Measurements from ENCODE around the gene NAALAD2.
"Not testable (repeated sequence)": the region's sequence is repeated elsewhere in the genome, so short reads cannot be mapped to it uniquely, and the experiment has no call there.

Gene NAALAD2

DNA sequence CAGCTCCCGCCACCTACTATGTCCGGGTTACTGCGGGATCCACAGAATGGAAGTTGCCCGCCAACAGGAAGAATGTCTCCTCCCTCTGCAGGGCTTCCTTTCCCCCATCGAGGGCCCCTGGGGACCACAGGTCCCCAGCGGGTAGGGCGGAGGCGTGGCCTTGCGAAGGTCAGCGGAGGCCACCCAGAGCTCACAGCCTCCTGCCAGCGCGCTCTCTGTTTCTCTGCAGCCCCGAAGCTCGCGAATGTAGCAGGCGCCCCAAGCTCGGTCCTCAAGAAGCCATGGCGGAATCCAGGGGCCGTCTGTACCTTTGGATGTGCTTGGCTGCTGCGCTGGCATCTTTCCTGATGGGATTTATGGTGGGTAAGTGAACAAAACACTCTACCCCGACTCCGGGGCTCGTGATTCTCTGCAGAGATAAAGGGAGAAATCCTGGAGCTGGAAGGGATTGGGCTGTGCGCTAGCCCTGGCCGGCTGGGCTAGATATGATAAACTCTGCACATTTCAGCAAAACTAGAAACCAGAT lies at the start of gene NAALAD2:
Gene NAALAD2 (plus strand): TSS at position 186 of the 526 bp plus-strand sequence. CDS start 96 bp downstream, at position 282.
- no peak for DNase-seq

DNA sequence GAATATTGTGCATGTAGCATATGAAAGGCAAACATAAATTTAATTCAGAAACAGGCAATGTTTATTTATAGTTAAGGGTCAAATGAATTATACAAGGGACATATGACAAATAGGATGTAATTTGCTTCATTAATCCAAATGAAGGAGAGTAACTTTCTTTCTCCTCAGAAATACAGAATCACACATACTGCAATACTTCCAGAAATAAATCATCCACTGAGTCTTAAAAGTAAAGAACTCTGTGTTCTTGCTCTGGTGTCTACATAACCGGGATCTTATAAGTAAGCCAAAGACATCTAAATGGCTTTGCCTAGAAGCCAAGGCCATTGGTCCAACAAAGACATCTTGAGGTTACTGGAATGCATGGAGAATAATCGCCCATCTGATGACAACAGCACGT lies 48.8 kb upstream of the NAALAD2 start, which contains the start of gene UBTFL1:
Gene UBTFL1 (plus strand): TSS at position 301 of the 400 bp plus-strand sequence. CDS start 0 bp downstream, at position 301.
- not testable (repeated sequence) for DNase-seq

DNA sequence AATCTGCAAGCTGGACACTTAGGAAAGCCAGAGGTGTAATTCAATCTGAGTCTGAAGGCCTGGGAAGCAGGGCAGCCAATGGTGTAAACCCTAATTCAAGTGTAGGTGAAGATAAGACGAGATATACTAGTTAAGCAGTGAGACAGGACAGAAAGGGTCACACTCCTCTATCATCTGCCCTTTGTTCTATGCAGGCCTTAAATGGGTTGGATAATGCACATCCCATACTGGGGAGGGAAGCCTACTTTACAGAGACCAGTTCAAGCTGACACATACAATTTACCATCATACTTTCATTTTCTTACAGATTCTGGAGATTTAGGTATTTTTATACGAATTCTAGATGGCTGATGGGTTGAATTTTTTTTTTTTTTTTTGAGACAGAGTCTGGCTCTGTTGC lies 45.7 kb upstream of the NAALAD2 start:
- not testable (repeated sequence) for DNase-seq

DNA sequence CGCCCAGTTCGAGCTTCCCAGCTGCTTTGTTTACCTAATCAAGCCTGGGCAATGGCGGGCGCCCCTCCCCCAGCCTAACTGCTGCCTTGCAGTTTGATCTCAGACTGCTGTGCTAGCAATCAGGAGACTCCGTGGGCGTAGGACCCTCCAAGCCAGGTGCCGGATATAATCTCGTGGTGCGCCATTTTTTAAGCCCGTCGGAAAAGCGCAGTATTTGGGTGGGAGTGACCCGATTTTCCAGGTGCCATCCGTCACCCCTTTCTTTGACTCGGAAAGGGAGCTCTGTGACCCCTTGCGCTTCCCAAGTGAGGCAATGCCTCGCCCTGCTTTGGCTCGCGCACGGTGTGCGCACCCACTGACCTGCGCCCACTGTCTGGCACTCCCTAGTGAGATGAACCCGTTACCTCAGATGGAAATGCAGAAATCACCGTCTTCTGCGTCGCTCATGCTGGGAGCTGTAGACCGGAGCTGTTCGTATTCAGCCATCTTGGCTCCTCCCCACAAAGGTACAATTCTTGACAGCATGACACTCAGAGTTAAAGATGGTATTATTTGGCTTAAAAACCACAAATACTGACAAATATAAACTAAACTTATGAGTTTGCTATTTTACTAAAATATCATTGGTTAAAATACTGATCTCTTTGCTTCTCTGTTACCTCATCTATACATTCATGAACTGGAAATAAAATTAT lies 39.1 kb upstream of the NAALAD2 start:
- not testable (repeated sequence) for DNase-seq

GRCh38 chr11:90098261-90098660 lies 36.2 kb upstream of the NAALAD2 start:
- DNase-seq, result not testable (repeated sequence)

DNA sequence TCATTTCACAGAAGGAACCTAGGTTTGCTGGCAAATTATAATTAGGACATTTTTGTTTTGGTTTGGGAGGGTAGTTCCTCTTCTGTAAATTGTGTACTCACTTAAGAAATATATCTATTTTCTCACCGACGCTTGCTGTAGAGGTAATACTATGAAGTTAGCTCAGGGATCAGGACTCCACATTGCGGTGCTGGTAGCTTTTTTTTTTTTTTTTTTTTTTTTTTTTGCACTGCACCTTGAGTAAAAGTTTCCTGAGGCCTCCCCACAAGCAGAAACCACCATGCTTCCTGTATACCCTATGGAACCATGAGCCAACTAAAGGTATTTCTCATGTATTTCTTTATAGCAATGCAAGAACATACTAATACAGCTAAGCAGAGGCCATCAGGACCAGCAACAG lies 34.0 kb upstream of the NAALAD2 start:
- no peak for DNase-seq

GRCh38 chr11:90113541-90113940 lies 20.9 kb upstream of the NAALAD2 start:
- peak; percentile 20 for DNase-seq

DNA sequence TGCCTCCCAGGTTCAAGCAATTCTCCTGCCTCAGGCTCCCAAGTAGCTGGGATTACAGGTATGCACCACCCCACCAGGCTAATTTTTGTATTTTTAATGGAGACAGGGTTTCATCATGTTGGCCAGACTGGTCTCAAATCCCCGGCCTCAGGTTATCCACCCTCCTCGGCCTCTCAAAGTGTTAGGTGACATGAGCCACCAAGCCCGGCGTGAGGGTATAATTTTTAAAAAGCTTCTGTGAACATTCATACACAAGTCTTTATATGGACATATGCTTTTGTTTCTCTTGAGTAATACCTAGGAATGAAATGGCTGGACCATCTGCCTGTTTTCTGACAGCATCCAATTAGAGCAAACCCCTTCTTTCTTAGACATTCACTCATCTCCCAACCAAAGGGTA lies 14.3 kb upstream of the NAALAD2 start:
- DNase-seq, result no peak

- DNase-seq, result no peak
Observed at GRCh38 chr11:90124371-90124770, 10.1 kb upstream of the NAALAD2 start.

DNA sequence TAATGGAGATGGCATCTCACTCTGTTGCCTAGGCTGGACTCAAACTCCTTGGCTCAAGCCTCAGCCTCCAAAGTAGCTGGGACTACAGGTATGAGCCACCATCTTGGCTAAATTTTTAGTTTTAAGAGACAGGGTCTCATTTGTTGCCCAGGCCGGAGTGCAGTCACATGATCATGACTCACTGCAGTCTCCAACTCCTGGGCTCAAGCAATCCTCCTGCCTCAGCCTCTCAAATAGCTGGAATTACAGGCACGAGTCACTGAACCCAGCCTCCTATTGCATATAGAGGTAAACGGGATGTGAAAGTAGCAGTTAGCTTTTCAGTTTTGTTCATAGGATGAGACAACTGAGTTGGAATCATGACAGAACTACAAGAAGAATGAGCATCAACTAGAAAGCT lies 9.5 kb upstream of the NAALAD2 start:
- DNase-seq, result no peak

- no peak for DNase-seq
Observed at GRCh38 chr11:90133560-90134477, 644 bp upstream of the NAALAD2 start.

GRCh38 chr11:90135016-90135415 lies 553 bp downstream of the NAALAD2 start:
- no peak for DNase-seq

DNA sequence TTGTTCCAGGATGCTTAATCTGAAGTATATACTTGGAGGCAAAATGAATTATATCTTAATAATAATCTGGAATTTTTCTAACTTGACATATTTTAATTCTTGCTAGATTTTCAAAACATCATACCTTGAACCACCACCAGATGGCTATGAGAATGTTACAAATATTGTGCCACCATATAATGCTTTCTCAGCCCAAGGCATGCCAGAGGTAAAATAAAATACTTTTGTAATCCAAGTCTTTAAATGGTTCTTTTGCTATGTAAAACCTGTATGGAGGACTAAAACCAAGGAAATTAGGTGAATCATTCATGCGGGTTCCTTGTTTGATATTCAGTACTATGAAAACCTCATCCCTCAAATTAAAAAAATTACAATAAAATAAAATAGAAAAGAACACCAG lies 14.4 kb downstream of the NAALAD2 start:
- DNase-seq, result no peak

- not testable (repeated sequence) for DNase-seq
Observed at GRCh38 chr11:90166982-90167573, 32.6 kb downstream of the NAALAD2 start.

- not testable (repeated sequence) for DNase-seq
Observed at GRCh38 chr11:90167704-90168103, 33.2 kb downstream of the NAALAD2 start.

- DNase-seq, result no peak
Observed at GRCh38 chr11:90168571-90168970, 34.1 kb downstream of the NAALAD2 start.

GRCh38 chr11:90171359-90171758 lies 36.9 kb downstream of the NAALAD2 start:
- no peak for DNase-seq

DNA sequence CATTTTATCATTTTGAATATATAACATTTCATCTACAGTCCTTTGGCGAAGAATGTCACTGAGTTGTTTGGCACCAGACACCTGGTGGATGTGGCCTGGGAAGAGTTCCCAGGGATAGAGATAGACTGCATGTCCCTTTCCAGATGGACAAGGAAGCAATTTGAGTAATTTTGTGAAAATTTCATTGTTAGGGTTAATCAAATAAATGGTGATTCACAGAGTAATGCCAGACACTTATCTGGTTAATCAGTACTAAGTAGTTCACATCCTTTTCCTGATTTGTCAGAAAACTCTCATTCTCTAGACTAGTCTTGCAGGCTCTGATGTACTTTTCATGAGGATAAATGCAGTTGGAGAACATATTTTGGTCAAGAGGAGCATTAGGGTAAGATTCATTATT lies 41.6 kb downstream of the NAALAD2 start:
- no peak for DNase-seq

DNA sequence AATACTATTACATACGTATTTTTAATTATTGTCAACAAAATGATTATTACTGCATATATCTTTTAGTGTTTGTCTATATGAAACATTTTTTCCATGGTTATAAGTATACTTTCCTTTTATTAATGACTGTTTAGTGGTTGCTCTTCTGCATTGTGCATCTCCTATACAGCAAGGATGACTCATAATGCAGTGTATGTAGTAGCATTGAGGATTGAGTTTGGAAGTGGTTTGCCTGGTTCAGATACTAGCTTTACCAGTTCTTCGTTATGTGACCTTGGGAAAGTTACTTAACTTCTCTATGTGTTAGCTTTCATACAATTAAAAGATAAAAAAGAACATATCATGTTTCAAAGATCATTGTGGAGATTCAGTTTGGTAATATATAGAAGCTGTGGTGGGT lies 44.3 kb downstream of the NAALAD2 start:
- no peak for DNase-seq

DNA sequence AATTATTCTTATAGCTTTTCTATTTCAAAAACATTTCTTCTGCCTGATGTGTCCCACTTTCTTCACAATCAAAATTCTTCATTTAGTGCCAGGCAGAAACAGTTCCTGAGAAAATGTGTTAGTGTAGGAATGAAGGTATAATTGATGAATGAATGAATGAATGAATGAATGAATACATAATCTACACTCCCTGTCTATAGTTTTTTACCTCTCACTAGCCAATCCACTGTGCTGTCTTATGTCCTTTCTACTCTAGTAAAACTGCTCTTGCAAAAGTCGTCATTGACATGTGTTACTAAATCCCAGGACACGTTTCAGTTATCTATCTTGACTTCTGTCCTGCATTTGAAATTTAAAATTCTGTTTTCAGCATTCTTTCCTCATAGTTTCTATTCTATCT lies 45.5 kb downstream of the NAALAD2 start:
- DNase-seq, result no peak

DNA sequence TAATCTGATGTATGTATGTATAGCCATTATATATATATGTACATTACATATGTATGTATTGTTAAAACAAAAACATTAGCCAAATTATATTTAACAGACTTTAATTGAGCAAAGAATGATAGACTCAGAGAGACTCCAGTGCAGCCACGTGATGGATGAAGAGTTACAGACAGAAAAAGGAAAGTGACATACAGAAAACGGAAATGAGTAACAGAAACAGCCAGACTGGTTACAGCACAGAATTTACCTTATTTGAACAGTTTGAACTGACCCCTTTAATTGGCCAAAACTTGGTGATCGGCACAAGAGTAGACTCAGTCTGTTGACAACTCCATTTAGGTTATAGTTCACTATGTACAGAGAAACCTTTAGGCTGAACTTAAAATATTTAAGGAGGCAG lies 53.4 kb downstream of the NAALAD2 start:
- no peak for DNase-seq

DNA sequence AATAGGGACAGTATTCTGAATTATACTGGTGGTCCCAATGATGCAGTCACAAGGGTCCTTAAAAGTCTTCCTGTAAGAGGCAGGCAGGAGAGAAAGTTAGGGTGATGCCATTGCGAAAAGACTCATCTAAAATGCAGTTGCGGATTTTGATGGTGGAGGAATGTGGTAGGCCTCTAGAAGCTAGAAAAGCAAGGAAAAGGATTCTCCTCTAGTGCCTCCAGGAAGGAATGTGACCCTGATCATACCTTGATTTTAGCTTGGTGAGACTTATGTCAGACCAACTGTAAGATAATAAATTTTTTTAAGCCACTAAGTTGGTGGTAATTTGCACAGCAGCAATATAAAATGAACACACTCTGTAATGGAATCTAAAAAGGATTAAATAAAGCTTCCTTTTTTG lies 54.5 kb downstream of the NAALAD2 start:
- DNase-seq, result no peak

DNA sequence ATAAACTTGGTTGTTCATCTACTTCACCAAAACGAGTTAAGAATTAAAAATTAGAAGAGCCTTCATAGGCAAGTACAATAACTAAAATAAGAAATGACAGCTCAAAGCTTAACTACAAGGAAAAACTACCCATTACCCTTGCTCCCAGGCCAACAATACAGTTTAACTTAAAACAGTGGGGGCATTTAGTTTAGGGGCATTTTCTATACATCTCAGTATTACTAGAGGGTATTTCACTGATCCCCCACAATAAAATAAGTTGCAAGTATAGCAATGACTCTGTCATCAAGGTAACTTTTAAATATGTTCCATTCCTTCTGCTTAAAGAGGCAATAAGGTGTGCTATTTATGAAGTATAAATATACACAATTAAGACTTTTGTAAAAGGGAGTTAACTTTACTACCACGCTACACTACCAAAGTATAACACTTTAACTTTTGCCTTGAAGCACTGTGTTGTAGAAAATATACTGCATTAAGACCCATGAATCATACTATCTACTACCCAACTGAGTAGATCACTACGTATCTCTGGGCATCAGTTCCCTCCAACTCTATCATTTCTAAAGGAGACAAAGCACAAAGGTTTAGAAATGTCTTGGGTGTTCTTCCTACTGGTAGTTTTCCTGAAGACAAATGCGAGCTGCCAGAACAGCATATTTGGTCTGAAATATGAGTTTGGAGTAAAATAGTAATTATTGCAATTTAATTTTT lies 58.6 kb downstream of the NAALAD2 start:
- no peak for DNase-seq

Data from KG1 (cell line).